Pancreas (tissue), 10 donors: Measurements from ENCODE around the gene PLPP4. TPM values are rescaled to one million over a fixed set of nuclear protein-coding genes. Genes with fewer than 3 reads are reported as not detected.

ENCODE experiments used
- ATAC-seq, 4 donors: fragments of 200-7000 bp; cut with Tn5 transposase; one replicate each; pipeline versions ENCODE4 v1.8.0 to v1.9.1; 2020; ENCODE audit warnings: mild to moderate bottlenecking in 4 of 4, moderate library complexity in 4 of 4
- DNase-seq, 6 donors: peaks; one replicate each; pipeline ENCODE4 v3.0.0-alpha.2; 2020
- FAIRE-seq: peaks from 2 replicates; lab custom pipeline; 2012; peaks lifted over from hg19 to GRCh38; lab: Jason Lieb, UNC
- H3K27ac ChIP-seq, 4 donors: fragments of 200-600 bp; sonication (generic); 1 replicate in 3 of 4; 2 replicates in 1 of 4; pipeline versions ENCODE4 v1.5.0 to v1.8.0; 2020
- H3K27me3 ChIP-seq, 4 donors: fragments of 200-600 bp; one replicate each; pipeline ENCODE4 v1.8.0; 2021
- H3K36me3 ChIP-seq, 3 donors: fragments of 200-600 bp; sonication (generic) in 1 of 3; one replicate each; pipeline versions ENCODE4 v1.5.0 to v1.8.0; 2020 to 2021
- H3K4me1 ChIP-seq, 3 donors: fragments of 200-600 bp; one replicate each; pipeline ENCODE4 v1.8.0; 2021
- H3K4me3 ChIP-seq, 4 donors: fragments of 200-600 bp; sonication (generic) in 2 of 4; one replicate each; pipeline versions ENCODE4 v1.5.0 to v1.8.0; 2020 to 2021
- H3K9me3 ChIP-seq, 4 donors: fragments of 200-600 bp; one replicate each; pipeline ENCODE4 v1.8.0; 2021
- CTCF ChIP-seq, 4 donors: fragments of 200-600 bp; sonication (generic) in 3 of 4; IDR thresholded peaks; one replicate each; pipeline versions ENCODE4 v1.5.0 to v1.8.0; 2021; ENCODE audit warnings: antibody characterized with exemption in 4 of 4
- WGBS, 2 donors: extraction: QIAGEN DNeasy Blood & Tissue Kit; methylation state at CpG; one replicate each; pipeline ENCODE4 v1.1.7; 2013; 5-methylcytosine and 5-hydroxymethylcytosine counted together
- intact Hi-C, 3 donors: fragments of 100-400 bp; cut with DNase I; formaldehyde crosslinking; loops; one replicate each; pipeline versions ENCODE4 v1.11.1 to v1.14.2; 2022
- polyA plus RNA-seq, 2 donors: library from polyadenylated mRNA; stranded (reverse); fragments of 200-250 nt; gene quantifications; one replicate each; pipeline ENCODE4 v1.2.3, GENCODE V29; 2013
- total RNA-seq, 6 donors: library from RNA; stranded (reverse); fragmentation: NEBNext Ultra II Directional in 4 of 6; extraction: Animal tissue kit (Norgen Biotek cat#: 25700) in 4 of 6; gene quantifications; one replicate each; pipeline versions ENCODE4 v1.2.1 to v1.2.4, GENCODE V29; 2021 to 2023
- donor health status: healthy with polysubstance abuse.
- donor health status: DM: no; HTN: no; CAD: no; lungs with moderate emphysema.
- donor health status: DM: no; HTN: no; CAD: no.
- donor health status: control.
- donor health status: control.
- donor health status: Bipolar disorder and iron deficiency.
- donor health status: DM: yes; HTN: yes; CAD: no.
- donor health status: DM: no; HTN: no; CAD: no.
- donor health status: DM: no; HTN: no; CAD: no.
- donor health status: DM: yes; HTN: yes; CAD: no.

Gene PLPP4
- total and polyA plus RNA-seq, 8 donors: 0.07 to 1.7 (median 0.08) TPM; not detected in 5

GRCh38 chr10:120479506-120479905 lies 22.5 kb downstream of the PLPP4 start:
- WGBS, 2 donors: 56 to 66% methylated on average over 4 of the region's 4 CpGs
- no peak for FAIRE-seq

GRCh38 chr10:120480065-120480600 lies 23.1 kb downstream of the PLPP4 start:
- Histone ChIP-seq H3K4me3 (no peak overlapping the region), H3K36me3 (no peaks in the 10 kb centered on the region), H3K27ac (no peak overlapping the region), H3K9me3 (no peaks in the 10 kb centered on the region), H3K27me3 (no peaks in the 10 kb centered on the region), H3K4me1 (no peaks in the 10 kb centered on the region)
- no peak for TF ChIP-seq CTCF (IDR thresholded peaks at IDR 0.05)
- DNase-seq (no peak), ATAC-seq (no peak), FAIRE-seq (no peak)
- whole genome bisulfite sequencing, 2 donors: 59 to 75% methylated on average over 4 of the region's 4 CpGs
- intact Hi-C loops: no loop called here

More at GRCh38 chr10:120479506-120479905, 22.5 kb downstream of the PLPP4 start:
- H3K4me3 ChIP-seq: no peak overlapping the region
- no peaks in the 10 kb centered on the region for H3K36me3 ChIP-seq
- no peaks in the 10 kb centered on the region for H3K9me3 ChIP-seq
- H3K27ac ChIP-seq: no peak overlapping the region
- no peaks in the 10 kb centered on the region for H3K4me1 ChIP-seq
- no peaks in the 10 kb centered on the region for H3K27me3 ChIP-seq
- no peak for ATAC-seq
- TF ChIP-seq CTCF (IDR thresholded peaks at IDR 0.05): no peak
- intact Hi-C loops: no loop called here
- no peak for DNase-seq

- Histone ChIP-seq H3K36me3 (no peaks in the 10 kb centered on the region), H3K4me3 (no peak overlapping the region), H3K4me1 (no peaks in the 10 kb centered on the region), H3K9me3 (no peaks in the 10 kb centered on the region), H3K27me3 (no peaks in the 10 kb centered on the region), H3K27ac (no peak overlapping the region)
- ATAC-seq: no peak
- WGBS, 2 donors: 61 to 83% methylated on average over 1 of the region's 1 CpG
- no peak for FAIRE-seq
- DNase-seq: no peak
- no peak for TF ChIP-seq CTCF (IDR thresholded peaks at IDR 0.05)
- intact Hi-C loops: no loop called here
These were observed 23.8 kb downstream of the PLPP4 start for GRCh38 chr10:120480848-120481247.

- Histone ChIP-seq H3K27me3 (no peaks in the 10 kb centered on the region), H3K9me3 (no peaks in the 10 kb centered on the region), H3K36me3 (no peaks in the 10 kb centered on the region), H3K4me3 (no peak overlapping the region), H3K4me1 (no peaks in the 10 kb centered on the region), H3K27ac (no peak overlapping the region)
- intact Hi-C loops: no loop called here
- no peak for DNase-seq
- FAIRE-seq: no peak
- WGBS, 2 donors: 62 to 73% methylated on average over 3 of the region's 3 CpGs
- TF ChIP-seq CTCF (IDR thresholded peaks at IDR 0.05): no peak
- no peak for ATAC-seq
These were observed 26.0 kb downstream of the PLPP4 start for GRCh38 chr10:120483006-120483405.

GRCh38 chr10:120483651-120484301 lies 26.7 kb downstream of the PLPP4 start:
- DNase-seq (no peak), FAIRE-seq (no peak), ATAC-seq (no peak)
- no peaks in the 10 kb centered on the region for H3K27me3 ChIP-seq
- H3K4me3 ChIP-seq: no peak overlapping the region
- WGBS, 2 donors: 36 to 55% methylated on average over 2 of the region's 2 CpGs
- no peaks in the 10 kb centered on the region for H3K36me3 ChIP-seq
- H3K9me3 ChIP-seq: no peaks in the 10 kb centered on the region
- no peaks in the 10 kb centered on the region for H3K4me1 ChIP-seq
- no peak for TF ChIP-seq CTCF (IDR thresholded peaks at IDR 0.05)
- no peak overlapping the region for H3K27ac ChIP-seq
- intact Hi-C loops: no loop called here
